HL-60 (cell line): Measurements from ENCODE around the gene STAMBP.

Source experiments
- DNase-seq, 2 experiments: peaks; one replicate each; pipeline ENCODE4 v3.0.0-alpha.2; 2010 to 2020; ENCODE audit warnings: low read depth in 1 of 2, low spot score in 1 of 2
- H3K27ac ChIP-seq: fragments of 250-450 bp; sonication (Bioruptor Pico); replicated peaks from 2 replicates; pipeline ENCODE4 v1.5.1; 2020; ENCODE audit warnings: mild to moderate bottlenecking, moderate library complexity
- H3K27me3 ChIP-seq: fragments of 250-450 bp; sonication (Bioruptor Pico); 2 replicates; pipeline ENCODE4 v1.5.1; 2021; ENCODE audit warnings: mild to moderate bottlenecking, moderate library complexity; ENCODE audit not compliant: insufficient read depth, poor library complexity, severe bottlenecking
- H3K4me3 ChIP-seq: replicated peaks from 2 replicates; pipeline ENCODE4 v1.5.1; 2011; ENCODE audit warnings: mild to moderate bottlenecking, control low read depth, low read length; ENCODE audit not compliant: insufficient read depth
- GABPA ChIP-seq: IDR thresholded peaks from 2 replicates; pipeline ENCODE4 v1.6.1; 2012; ENCODE audit warnings: low read depth
- POLR2AphosphoS5 ChIP-seq: IDR thresholded peaks from 2 replicates; pipeline ENCODE4 v1.6.1; 2012; ENCODE audit warnings: low read depth
- SPI1 ChIP-seq: IDR thresholded peaks from 2 replicates; pipeline ENCODE4 v1.6.1; 2012; ENCODE audit warnings: low read depth, mild to moderate bottlenecking, borderline replicate concordance
- TF ChIP-seq, protein P1 (sequence below): IDR thresholded peaks from one replicate; pipeline ENCODE4 v1.5.1; 2011; ENCODE audit warnings: low read length, control low read depth, inconsistent platforms; ENCODE audit not compliant: insufficient read depth
- TF ChIP-seq, protein P2 (sequence below): IDR thresholded peaks from 2 replicates; pipeline ENCODE4 v1.6.1; 2012; ENCODE audit warnings: low read depth; ENCODE audit not compliant: insufficient replicate concordance

Gene STAMBP

DNA sequence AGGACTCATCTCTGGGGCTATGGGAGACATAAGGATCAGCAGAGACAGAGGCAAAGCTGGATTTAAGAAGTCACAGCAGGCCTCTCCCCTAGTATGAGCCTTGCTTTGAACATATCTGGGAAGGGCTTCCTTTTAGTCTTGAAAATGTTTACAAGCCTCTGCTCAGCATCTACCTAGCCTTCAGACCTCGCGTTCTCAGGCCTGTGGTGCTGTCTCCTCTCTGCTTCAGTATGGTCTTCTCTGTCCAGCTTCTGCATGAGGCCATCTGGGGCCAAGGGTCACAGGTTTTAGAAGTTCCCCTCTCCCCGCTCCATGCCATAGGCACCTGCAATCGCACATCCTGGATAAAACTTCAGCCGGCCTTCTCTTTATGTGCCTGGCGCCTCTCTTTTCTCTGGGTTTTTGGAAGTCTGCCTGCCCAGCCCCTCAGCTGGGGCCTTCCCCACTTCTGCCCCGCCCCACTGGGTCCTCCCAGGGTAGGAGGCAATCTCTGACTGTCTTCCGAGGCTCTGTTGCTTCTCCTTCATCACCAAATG lies 71.1 kb downstream of the STAMBP start:
- DNase-seq, result no peak
- H3K27me3 ChIP-seq, result no peaks in the 10 kb centered on the region
- TF ChIP-seq POLR2AphosphoS5 (no peak), SPI1 (no peak), GABPA (no peak)
- TF ChIP-seq, protein P1, sequence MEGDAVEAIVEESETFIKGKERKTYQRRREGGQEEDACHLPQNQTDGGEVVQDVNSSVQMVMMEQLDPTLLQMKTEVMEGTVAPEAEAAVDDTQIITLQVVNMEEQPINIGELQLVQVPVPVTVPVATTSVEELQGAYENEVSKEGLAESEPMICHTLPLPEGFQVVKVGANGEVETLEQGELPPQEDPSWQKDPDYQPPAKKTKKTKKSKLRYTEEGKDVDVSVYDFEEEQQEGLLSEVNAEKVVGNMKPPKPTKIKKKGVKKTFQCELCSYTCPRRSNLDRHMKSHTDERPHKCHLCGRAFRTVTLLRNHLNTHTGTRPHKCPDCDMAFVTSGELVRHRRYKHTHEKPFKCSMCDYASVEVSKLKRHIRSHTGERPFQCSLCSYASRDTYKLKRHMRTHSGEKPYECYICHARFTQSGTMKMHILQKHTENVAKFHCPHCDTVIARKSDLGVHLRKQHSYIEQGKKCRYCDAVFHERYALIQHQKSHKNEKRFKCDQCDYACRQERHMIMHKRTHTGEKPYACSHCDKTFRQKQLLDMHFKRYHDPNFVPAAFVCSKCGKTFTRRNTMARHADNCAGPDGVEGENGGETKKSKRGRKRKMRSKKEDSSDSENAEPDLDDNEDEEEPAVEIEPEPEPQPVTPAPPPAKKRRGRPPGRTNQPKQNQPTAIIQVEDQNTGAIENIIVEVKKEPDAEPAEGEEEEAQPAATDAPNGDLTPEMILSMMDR, result no peak
- TF ChIP-seq, protein P2, sequence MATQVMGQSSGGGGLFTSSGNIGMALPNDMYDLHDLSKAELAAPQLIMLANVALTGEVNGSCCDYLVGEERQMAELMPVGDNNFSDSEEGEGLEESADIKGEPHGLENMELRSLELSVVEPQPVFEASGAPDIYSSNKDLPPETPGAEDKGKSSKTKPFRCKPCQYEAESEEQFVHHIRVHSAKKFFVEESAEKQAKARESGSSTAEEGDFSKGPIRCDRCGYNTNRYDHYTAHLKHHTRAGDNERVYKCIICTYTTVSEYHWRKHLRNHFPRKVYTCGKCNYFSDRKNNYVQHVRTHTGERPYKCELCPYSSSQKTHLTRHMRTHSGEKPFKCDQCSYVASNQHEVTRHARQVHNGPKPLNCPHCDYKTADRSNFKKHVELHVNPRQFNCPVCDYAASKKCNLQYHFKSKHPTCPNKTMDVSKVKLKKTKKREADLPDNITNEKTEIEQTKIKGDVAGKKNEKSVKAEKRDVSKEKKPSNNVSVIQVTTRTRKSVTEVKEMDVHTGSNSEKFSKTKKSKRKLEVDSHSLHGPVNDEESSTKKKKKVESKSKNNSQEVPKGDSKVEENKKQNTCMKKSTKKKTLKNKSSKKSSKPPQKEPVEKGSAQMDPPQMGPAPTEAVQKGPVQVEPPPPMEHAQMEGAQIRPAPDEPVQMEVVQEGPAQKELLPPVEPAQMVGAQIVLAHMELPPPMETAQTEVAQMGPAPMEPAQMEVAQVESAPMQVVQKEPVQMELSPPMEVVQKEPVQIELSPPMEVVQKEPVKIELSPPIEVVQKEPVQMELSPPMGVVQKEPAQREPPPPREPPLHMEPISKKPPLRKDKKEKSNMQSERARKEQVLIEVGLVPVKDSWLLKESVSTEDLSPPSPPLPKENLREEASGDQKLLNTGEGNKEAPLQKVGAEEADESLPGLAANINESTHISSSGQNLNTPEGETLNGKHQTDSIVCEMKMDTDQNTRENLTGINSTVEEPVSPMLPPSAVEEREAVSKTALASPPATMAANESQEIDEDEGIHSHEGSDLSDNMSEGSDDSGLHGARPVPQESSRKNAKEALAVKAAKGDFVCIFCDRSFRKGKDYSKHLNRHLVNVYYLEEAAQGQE, result no peak
- no peak overlapping the region for H3K4me3 ChIP-seq
- H3K27ac ChIP-seq, result no peak overlapping the region

DNA sequence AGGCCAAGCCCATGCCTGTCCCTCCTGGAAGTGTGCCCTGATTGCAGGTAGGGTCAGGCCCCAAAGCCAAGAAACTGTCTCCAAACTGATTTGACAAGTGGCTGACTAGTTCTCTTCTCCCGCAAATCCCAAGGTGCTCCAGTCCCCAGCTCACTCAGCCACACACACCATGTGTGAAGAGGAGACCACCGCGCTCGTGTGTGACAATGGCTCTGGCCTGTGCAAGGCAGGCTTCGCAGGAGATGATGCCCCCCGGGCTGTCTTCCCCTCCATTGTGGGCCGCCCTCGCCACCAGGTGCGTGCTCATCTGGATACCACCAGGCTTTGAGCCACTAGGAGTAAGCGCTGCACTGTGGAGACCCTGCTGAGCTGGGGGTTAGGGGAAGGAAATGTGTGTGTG lies 72.4 kb downstream of the STAMBP start:
- Histone ChIP-seq H3K27ac (no peak overlapping the region), H3K4me3 (no peak overlapping the region), H3K27me3 (no peaks in the 10 kb centered on the region)
- TF ChIP-seq, protein P1, result no peak
- TF ChIP-seq, protein P2, result no peak
- TF ChIP-seq GABPA (no peak), POLR2AphosphoS5 (no peak), SPI1 (no peak)
- no peak for DNase-seq

DNA sequence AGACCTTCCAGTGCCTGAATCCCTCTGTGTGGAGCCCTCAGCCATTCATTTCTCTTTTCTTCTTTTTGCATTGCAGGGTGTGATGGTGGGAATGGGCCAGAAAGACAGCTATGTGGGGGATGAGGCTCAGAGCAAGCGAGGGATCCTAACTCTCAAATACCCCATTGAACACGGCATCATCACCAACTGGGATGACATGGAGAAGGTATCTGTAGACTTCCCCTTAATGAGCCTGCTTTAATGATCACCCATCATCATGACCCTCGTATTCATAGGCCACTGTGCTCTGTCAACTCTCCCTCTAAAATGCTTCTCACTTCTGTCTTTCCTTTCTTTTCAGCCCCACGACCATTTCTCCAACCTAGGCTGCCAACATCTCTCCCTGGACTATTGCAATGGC lies 73.5 kb downstream of the STAMBP start:
- TF ChIP-seq, protein P2, result no peak
- TF ChIP-seq POLR2AphosphoS5, result no peak
- no peak overlapping the region for H3K4me3 ChIP-seq
- H3K27ac ChIP-seq, result no peak overlapping the region
- no peaks in the 10 kb centered on the region for H3K27me3 ChIP-seq
- no peak for DNase-seq

DNA sequence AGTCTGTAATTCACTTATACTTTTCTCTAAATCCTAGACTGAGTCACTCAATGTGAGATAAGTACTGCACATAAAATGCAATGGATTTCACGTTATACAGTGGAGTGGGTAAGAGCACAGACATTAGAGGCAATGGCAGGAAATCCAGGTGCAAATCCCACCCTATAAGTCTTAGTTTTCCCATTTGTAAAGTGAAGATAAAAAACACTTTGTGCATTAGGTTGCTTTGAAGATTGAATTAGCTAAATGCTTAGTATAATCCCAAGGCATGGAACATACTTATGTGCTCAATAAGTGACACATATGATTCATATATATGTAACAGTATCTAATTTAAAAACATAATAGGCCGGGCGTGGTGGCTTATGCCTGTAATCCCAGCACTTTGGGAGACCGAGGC lies 74.6 kb downstream of the STAMBP start:
- Histone ChIP-seq H3K27ac (no peak overlapping the region), H3K27me3 (no peaks in the 10 kb centered on the region), H3K4me3 (no peak overlapping the region)
- no peak for DNase-seq
- no peak for TF ChIP-seq POLR2AphosphoS5
- TF ChIP-seq, protein P1, result no peak
- TF ChIP-seq GABPA, result no peak
- no peak for TF ChIP-seq SPI1
- TF ChIP-seq, protein P2, result no peak
